NCI-H2227 (cell line): ENCODE data around the gene PTPN2.

Experiments
- DNase-seq: peaks from one replicate; lab custom pipeline; 2025; ENCODE audit not compliant: unreplicated experiment; lab: John Stamatoyannopoulos, UW

The PTPN2 gene

GRCh38 chr18:12860530-12860929, 23.5 kb downstream of the PTPN2 start:
- DNase-seq, result no peak

GRCh38 chr18:12858991-12859390, 25.0 kb downstream of the PTPN2 start:
- no peak for DNase-seq

GRCh38 chr18:12857991-12858544, 26.0 kb downstream of the PTPN2 start:
- DNase-seq, result no peak

GRCh38 chr18:12857215-12857905, 26.7 kb downstream of the PTPN2 start:
- no peak for DNase-seq

- DNase-seq, result no peak
Observed at GRCh38 chr18:12855916-12856315, 28.1 kb downstream of the PTPN2 start.

- DNase-seq, result no peak
Observed at GRCh38 chr18:12852566-12853315, 31.3 kb downstream of the PTPN2 start.

- DNase-seq, result no peak
Observed at GRCh38 chr18:12851716-12852115, 32.3 kb downstream of the PTPN2 start.

GRCh38 chr18:12849548-12849947, 34.5 kb downstream of the PTPN2 start:
- DNase-seq, result no peak

- DNase-seq, result no peak
Observed at GRCh38 chr18:12848405-12848804, 35.6 kb downstream of the PTPN2 start.

- no peak for DNase-seq
Observed at GRCh38 chr18:12844391-12844790, 39.6 kb downstream of the PTPN2 start.

- no peak for DNase-seq
Observed at GRCh38 chr18:12843420-12844350, 40.4 kb downstream of the PTPN2 start.

- no peak for DNase-seq
Observed at GRCh38 chr18:12842459-12843380, 41.3 kb downstream of the PTPN2 start.

- no peak for DNase-seq
Observed at GRCh38 chr18:12841070-12841469, 43.0 kb downstream of the PTPN2 start.

GRCh38 chr18:12840382-12840781, 43.7 kb downstream of the PTPN2 start:
- DNase-seq, result no peak

- DNase-seq, result no peak
Observed at GRCh38 chr18:12839526-12840196, 44.4 kb downstream of the PTPN2 start.

GRCh38 chr18:12839057-12839525, 44.9 kb downstream of the PTPN2 start:
- no peak for DNase-seq

- no peak for DNase-seq
Observed at GRCh38 chr18:12838178-12838634, 45.8 kb downstream of the PTPN2 start.

- DNase-seq, result no peak
Observed at GRCh38 chr18:12837747-12838146, 46.3 kb downstream of the PTPN2 start.

GRCh38 chr18:12836551-12836950, 47.5 kb downstream of the PTPN2 start:
- no peak for DNase-seq
